Measurements from ENCODE around the gene CHD2. TPM values are rescaled to one million over a fixed set of nuclear protein-coding genes. Genes with fewer than 3 reads are reported as not detected.
"Not testable (repeated sequence)": the region's sequence is repeated elsewhere in the genome, so short reads cannot be mapped to it uniquely, and the experiment has no call there.

The CHD2 gene
- total RNA-seq, 1 donor from 2014 or later = 92.3 TPM

- peak; percentile 16 for DNase-seq (ENCODE audit: low read depth)
Measured at GRCh38 chr15:93035953-93036810, 136.1 kb downstream of the CHD2 start.

- DNase-seq (ENCODE audit: low read depth) = no peak
Measured at GRCh38 chr15:93036951-93037819, 137.1 kb downstream of the CHD2 start.

GRCh38 chr15:93037820-93038705 lies 137.9 kb downstream of the CHD2 start:
- no peak for DNase-seq (ENCODE audit: low read depth)

GRCh38 chr15:93039562-93040287 lies 139.6 kb downstream of the CHD2 start:
- not testable (repeated sequence) for DNase-seq (ENCODE audit: low read depth)

GRCh38 chr15:93040288-93041158 lies 140.4 kb downstream of the CHD2 start:
- no peak for DNase-seq (ENCODE audit: low read depth)

- no peak for DNase-seq (ENCODE audit: low read depth)
Measured at GRCh38 chr15:93041159-93041547, 141.0 kb downstream of the CHD2 start.

- no peak for DNase-seq (ENCODE audit: low read depth)
Measured at GRCh38 chr15:93042211-93042610, 142.1 kb downstream of the CHD2 start.

GRCh38 chr15:93042691-93043378 lies 142.7 kb downstream of the CHD2 start:
- no peak for DNase-seq (ENCODE audit: low read depth)

- no peak for DNase-seq (ENCODE audit: low read depth)
Measured at GRCh38 chr15:93043621-93044300, 143.6 kb downstream of the CHD2 start.

- DNase-seq (ENCODE audit: low read depth) = no peak
Measured at GRCh38 chr15:93044301-93045190, 144.4 kb downstream of the CHD2 start.

- DNase-seq (ENCODE audit: low read depth) = no peak
Measured at GRCh38 chr15:93045191-93045785, 145.2 kb downstream of the CHD2 start.

- DNase-seq (ENCODE audit: low read depth) = no peak
Measured at GRCh38 chr15:93046120-93046519, 146.0 kb downstream of the CHD2 start.

- DNase-seq (ENCODE audit: low read depth) = no peak
Measured at GRCh38 chr15:93046721-93047120, 146.6 kb downstream of the CHD2 start.

GRCh38 chr15:93047621-93048425 lies 147.7 kb downstream of the CHD2 start:
- no peak for DNase-seq (ENCODE audit: low read depth)

GRCh38 chr15:93048426-93048721 lies 148.2 kb downstream of the CHD2 start:
- no peak for DNase-seq (ENCODE audit: low read depth)

GRCh38 chr15:93048759-93049161 lies 148.6 kb downstream of the CHD2 start:
- no peak for DNase-seq (ENCODE audit: low read depth)

GRCh38 chr15:93049233-93049632 lies 149.1 kb downstream of the CHD2 start:
- DNase-seq (ENCODE audit: low read depth) = no peak
